ENCODE results near the gene EFNB2. TPM values are rescaled to one million over a fixed set of nuclear protein-coding genes. Genes with fewer than 3 reads are reported as not detected.

EFNB2 gene
- total RNA-seq, 4 donors from 2014 or later: 12.1 to 41.3 (median 26.4) TPM

GRCh38 chr13:106517109-106517847, 18.2 kb downstream of the EFNB2 start:
- intact Hi-C loops (cut with DNase I; ENCODE audit: low total_unique reads): no loop called here
- no peak overlapping the region for H3K4me3 ChIP-seq (ENCODE audit: low read depth, poor library complexity, severe bottlenecking)
- DNase-seq (ENCODE audit: low spot score in 2 of 2): no peak
- TF ChIP-seq CTCF (IDR thresholded peaks at IDR 0.05) (no peak), POLR2A (IDR thresholded peaks at IDR 0.05) (no peak)
- 84 to 91% methylated on average over 4 of the region's 4 CpGs for WGBS, 2 donors

GRCh38 chr13:106515635-106516254, 19.7 kb downstream of the EFNB2 start:
- no peak overlapping the region for H3K4me3 ChIP-seq (ENCODE audit: low read depth, poor library complexity, severe bottlenecking)
- no peak for TF ChIP-seq POLR2A (IDR thresholded peaks at IDR 0.05)
- no peak for TF ChIP-seq CTCF (IDR thresholded peaks at IDR 0.05)
- intact Hi-C loops (cut with DNase I; ENCODE audit: low total_unique reads): no loop called here
- DNase-seq (ENCODE audit: low spot score in 2 of 2): no peak
- 93% methylated on average over 5 of the region's 5 CpGs for WGBS, 2 donors

GRCh38 chr13:106514928-106515634, 20.4 kb downstream of the EFNB2 start:
- DNase-seq (ENCODE audit: low spot score in 2 of 2): no peak

GRCh38 chr13:106513025-106513983, 22.2 kb downstream of the EFNB2 start:
- TF ChIP-seq POLR2A (IDR thresholded peaks at IDR 0.05): no peak
- TF ChIP-seq CTCF (IDR thresholded peaks at IDR 0.05): no peak
- H3K4me3 ChIP-seq (ENCODE audit: low read depth, poor library complexity, severe bottlenecking): no peak overlapping the region
- no peak for DNase-seq (ENCODE audit: low spot score in 2 of 2)
- 41 to 44% methylated on average over 8 of the region's 8 CpGs for WGBS, 2 donors
- intact Hi-C loops (cut with DNase I; ENCODE audit: low total_unique reads): no loop called here

More at GRCh38 chr13:106514928-106515634, 20.4 kb downstream of the EFNB2 start:
- WGBS, 2 donors: 89 to 96% methylated on average over 15 of the region's 15 CpGs
- intact Hi-C loops (cut with DNase I; ENCODE audit: low total_unique reads): no loop called here
- no peak overlapping the region for H3K4me3 ChIP-seq (ENCODE audit: low read depth, poor library complexity, severe bottlenecking)
- no peak for TF ChIP-seq POLR2A (IDR thresholded peaks at IDR 0.05)
- no peak for TF ChIP-seq CTCF (IDR thresholded peaks at IDR 0.05)

GRCh38 chr13:106507560-106508274, 27.7 kb downstream of the EFNB2 start:
- TF ChIP-seq CTCF (IDR thresholded peaks at IDR 0.05) (no peak), POLR2A (IDR thresholded peaks at IDR 0.05) (no peak)
- intact Hi-C loops (cut with DNase I; ENCODE audit: low total_unique reads): no loop called here
- WGBS, 2 donors: 65 to 71% methylated on average over 11 of the region's 11 CpGs
- no peak overlapping the region for H3K4me3 ChIP-seq (ENCODE audit: low read depth, poor library complexity, severe bottlenecking)
- no peak for DNase-seq (ENCODE audit: low spot score in 2 of 2)
